ENCODE measurements around the gene UQCRH.

UQCRH gene

GRCh38 chr1:46303038-46303871 is at the start of gene UQCRH, which contains the start of gene LRRC41:
Gene UQCRH, plus strand, starts transcription at chr1:46303698. Its CDS starts 69 bp downstream, at chr1:46303767.
Gene LRRC41, minus strand, starts transcription at chr1:46303616. Its CDS starts 294 bp downstream, at chr1:46303322.
- no peak for TF ChIP-seq CTCF (IDR thresholded peaks at IDR 0.05; ENCODE audit: insufficient read depth, low read depth, low read length, missing control alignments)
- peak; percentile 98 for DNase-seq (ENCODE audit: low read depth)
- peak within 1 kb of the TSS; percentile 82 for H3K4me3 ChIP-seq (ENCODE audit: low read depth, low read length)

DNA sequence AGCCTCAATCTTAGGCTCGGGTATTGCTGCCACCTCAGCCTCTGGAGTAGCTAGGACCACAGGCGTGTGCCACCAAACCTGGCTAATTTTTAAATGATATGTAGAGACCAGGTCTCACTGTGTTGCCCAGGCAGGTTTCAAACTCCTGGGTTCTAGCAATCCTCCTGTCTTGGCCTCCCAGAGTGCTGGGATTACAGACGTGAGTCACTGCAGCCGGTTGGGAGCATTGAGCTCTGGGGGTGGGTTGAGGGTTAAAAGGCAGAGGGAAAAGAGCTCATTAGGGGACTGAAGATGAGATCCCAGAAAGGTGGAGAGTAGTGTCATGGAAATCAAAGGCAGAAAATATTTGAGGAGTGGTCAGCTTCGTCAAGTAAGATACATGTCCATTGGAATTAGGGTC is 48.8 kb upstream of the UQCRH start:
- no peak overlapping the region for H3K4me3 ChIP-seq (ENCODE audit: low read depth, low read length)
- TF ChIP-seq CTCF (IDR thresholded peaks at IDR 0.05; ENCODE audit: insufficient read depth, low read depth, low read length, missing control alignments): no peak
- DNase-seq (ENCODE audit: low read depth): no peak

- no peak for DNase-seq (ENCODE audit: low read depth)
- no peak overlapping the region for H3K4me3 ChIP-seq (ENCODE audit: low read depth, low read length)
- TF ChIP-seq CTCF (IDR thresholded peaks at IDR 0.05; ENCODE audit: insufficient read depth, low read depth, low read length, missing control alignments): no peak
These were observed 47.0 kb upstream of the UQCRH start for GRCh38 chr1:46256523-46256922.

DNA sequence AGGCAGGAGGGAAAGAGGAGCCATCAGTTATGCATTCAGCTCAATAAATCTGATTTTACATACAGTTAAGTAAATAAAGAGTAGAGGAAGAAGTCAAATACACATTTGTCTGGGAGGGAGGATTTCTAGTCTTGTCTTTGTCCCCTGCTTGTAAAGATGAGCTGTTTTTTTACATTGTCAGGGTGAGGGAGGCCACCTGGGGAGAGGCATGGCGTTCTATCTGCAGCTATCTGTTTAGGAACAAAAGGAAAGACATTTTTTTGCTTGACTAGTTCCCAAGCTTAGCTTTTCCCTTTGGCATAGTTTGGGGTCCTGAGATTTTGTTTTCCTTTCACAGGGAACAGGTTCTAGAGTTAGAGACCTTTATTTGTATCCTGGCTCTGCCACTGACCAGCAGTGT is 41.0 kb upstream of the UQCRH start:
- no peak for DNase-seq (ENCODE audit: low read depth)
- H3K4me3 ChIP-seq (ENCODE audit: low read depth, low read length): no peak overlapping the region
- no peak for TF ChIP-seq CTCF (IDR thresholded peaks at IDR 0.05; ENCODE audit: insufficient read depth, low read depth, low read length, missing control alignments)

DNA sequence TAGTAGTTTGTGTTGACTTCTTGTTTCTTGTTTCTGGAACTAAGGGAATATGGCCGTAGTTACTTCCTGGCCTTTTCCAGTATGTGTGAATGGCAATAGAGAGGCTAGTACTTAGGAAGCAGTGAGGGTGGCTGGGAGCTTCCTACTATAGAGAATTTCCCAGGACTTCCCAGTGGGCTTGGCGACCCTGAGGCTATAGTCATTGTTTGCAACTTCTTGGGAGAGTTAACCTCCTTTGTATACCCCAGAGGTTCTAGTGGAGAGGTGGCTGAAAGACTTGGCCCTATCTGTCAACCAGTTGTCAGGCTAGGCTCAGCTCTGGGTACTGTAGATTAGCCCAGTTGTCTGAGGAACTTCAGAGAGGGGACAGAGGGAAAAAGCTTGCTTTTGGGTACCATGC is 40.4 kb upstream of the UQCRH start:
- no peak for DNase-seq (ENCODE audit: low read depth)
- TF ChIP-seq CTCF (IDR thresholded peaks at IDR 0.05; ENCODE audit: insufficient read depth, low read depth, low read length, missing control alignments): no peak

GRCh38 chr1:46268578-46268977 is 34.9 kb upstream of the UQCRH start:
- no peak for TF ChIP-seq CTCF (IDR thresholded peaks at IDR 0.05; ENCODE audit: insufficient read depth, low read depth, low read length, missing control alignments)
- no peak overlapping the region for H3K4me3 ChIP-seq (ENCODE audit: low read depth, low read length)

More for the DNA sequence above, 40.4 kb upstream of the UQCRH start:
- H3K4me3 ChIP-seq (ENCODE audit: low read depth, low read length): no peak overlapping the region

More at GRCh38 chr1:46268578-46268977, 34.9 kb upstream of the UQCRH start:
- no peak for DNase-seq (ENCODE audit: low read depth)

Data from GM12865 (cell line).